GM18861 (cell line): ENCODE results near the gene CCND1.

Experiments
- ATAC-seq: cut with Tn5 transposase; IDR thresholded peaks from one replicate; pipeline ENCODE4 v1.9.1; 2021; ENCODE audit not compliant: unreplicated experiment

The CCND1 gene

GRCh38 chr11:69640995-69641581, at the start of gene CCND1:
Gene CCND1 (plus strand): TSS chr11:69641156. CDS start chr11:69641314, 158 bp downstream.
- ATAC-seq, result no peak

- no peak for ATAC-seq
Observed at GRCh38 chr11:69592986-69593650, 47.8 kb upstream of the CCND1 start.

- ATAC-seq, result no peak
Observed at GRCh38 chr11:69593851-69594250, 47.1 kb upstream of the CCND1 start.

- no peak for ATAC-seq
Observed at GRCh38 chr11:69594481-69594880, 46.5 kb upstream of the CCND1 start.

GRCh38 chr11:69595805-69596665, 44.9 kb upstream of the CCND1 start:
- no peak for ATAC-seq

- no peak for ATAC-seq
Observed at GRCh38 chr11:69598147-69598546, 42.8 kb upstream of the CCND1 start.

- ATAC-seq, result no peak
Observed at GRCh38 chr11:69599502-69599901, 41.5 kb upstream of the CCND1 start.

GRCh38 chr11:69600001-69600400, 41.0 kb upstream of the CCND1 start:
- ATAC-seq, result no peak

- ATAC-seq, result no peak
Observed at GRCh38 chr11:69601011-69601975, 39.7 kb upstream of the CCND1 start.

- no peak for ATAC-seq
Observed at GRCh38 chr11:69603111-69603836, 37.7 kb upstream of the CCND1 start.

- ATAC-seq, result no peak
Observed at GRCh38 chr11:69604055-69604454, 36.9 kb upstream of the CCND1 start.

GRCh38 chr11:69605737-69606526, 35.0 kb upstream of the CCND1 start:
- no peak for ATAC-seq

GRCh38 chr11:69609351-69609750, 31.6 kb upstream of the CCND1 start:
- ATAC-seq, result no peak

- no peak for ATAC-seq
Observed at GRCh38 chr11:69611548-69612526, 29.1 kb upstream of the CCND1 start.

GRCh38 chr11:69613594-69613993, 27.4 kb upstream of the CCND1 start:
- ATAC-seq, result no peak

GRCh38 chr11:69614085-69614484, 26.9 kb upstream of the CCND1 start:
- no peak for ATAC-seq

GRCh38 chr11:69615545-69616278, 25.2 kb upstream of the CCND1 start:
- no peak for ATAC-seq
